ENCODE data around the gene CCND3.

DNA sequence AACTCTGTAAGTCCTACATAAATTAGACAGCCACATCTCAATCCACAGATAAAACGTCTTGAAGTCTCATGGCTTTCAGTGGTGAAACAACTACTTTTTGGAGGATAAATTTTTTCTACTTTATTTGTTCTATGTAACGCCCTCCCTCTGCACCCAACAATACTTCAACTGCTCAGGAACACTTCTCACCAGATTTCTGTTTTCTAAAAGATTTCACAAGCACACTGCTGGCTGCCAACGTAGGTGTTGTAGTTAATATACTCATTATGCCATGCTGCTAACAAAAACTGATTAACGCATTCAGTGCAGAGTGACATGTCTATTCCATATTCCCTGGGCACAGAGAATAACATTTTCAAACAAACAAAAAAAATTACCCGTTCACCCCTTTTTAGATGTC lies 56.7 kb downstream of the CCND3 start:
- TF ChIP-seq POLR2A (IDR thresholded peaks at IDR 0.05; ENCODE audit: low read length) (no peak), GATA1 (IDR thresholded peaks at IDR 0.05; ENCODE audit: low read depth, low read length) (no peak)

Data from erythroblast (primary cell).